GM08714 (cell line): ENCODE results near the gene YIF1A.
"Not testable (repeated sequence)": the region's sequence is repeated elsewhere in the genome, so short reads cannot be mapped to it uniquely, and the experiment has no call there.

Experiments used
- H3K4me3 ChIP-seq: fragments of 200-500 bp; sonication (Bioruptor generic); 2 replicates; pipeline ENCODE4 v1.5.1; 2014; ENCODE audit warnings: mild to moderate bottlenecking, low read length, inconsistent platforms
- ZNF274 ChIP-seq: IDR thresholded peaks from 2 replicates; pipeline ENCODE4 v1.6.1; 2012; ENCODE audit warnings: mild to moderate bottlenecking, low read depth, low read length

YIF1A gene

GRCh38 chr11:66267379-66268243 lies 21.3 kb downstream of the YIF1A start:
- no peak for TF ChIP-seq ZNF274
- peak overlapping the region; percentile 48; the same call in 1 of the 2 replicates for H3K4me3 ChIP-seq

- no peak for TF ChIP-seq ZNF274
- peak overlapping the region; percentile 31; the same call in 1 of the 2 replicates for H3K4me3 ChIP-seq
These were observed 21.9 kb downstream of the YIF1A start for GRCh38 chr11:66267039-66267378.

- no peak for TF ChIP-seq ZNF274
- H3K4me3 ChIP-seq = no peak overlapping the region
These were observed 22.4 kb downstream of the YIF1A start for GRCh38 chr11:66266378-66267038.

- no peak for TF ChIP-seq ZNF274
- no peak overlapping the region for H3K4me3 ChIP-seq
These were observed 23.2 kb downstream of the YIF1A start for GRCh38 chr11:66265531-66266377.

- H3K4me3 ChIP-seq = no peak overlapping the region
- no peak for TF ChIP-seq ZNF274
These were observed 24.0 kb downstream of the YIF1A start for GRCh38 chr11:66264914-66265313.

GRCh38 chr11:66264383-66264782 lies 24.6 kb downstream of the YIF1A start:
- H3K4me3 ChIP-seq = no peak overlapping the region
- no peak for TF ChIP-seq ZNF274

- H3K4me3 ChIP-seq = no peak overlapping the region
- TF ChIP-seq ZNF274 = no peak
These were observed 25.2 kb downstream of the YIF1A start for GRCh38 chr11:66263785-66264184.

- H3K4me3 ChIP-seq = no peak overlapping the region
- no peak for TF ChIP-seq ZNF274
These were observed 25.7 kb downstream of the YIF1A start for GRCh38 chr11:66263231-66263630.

GRCh38 chr11:66262696-66263095 lies 26.2 kb downstream of the YIF1A start:
- no peak for TF ChIP-seq ZNF274

GRCh38 chr11:66262191-66262590 lies 26.8 kb downstream of the YIF1A start:
- no peak for TF ChIP-seq ZNF274
- H3K4me3 ChIP-seq = no peak overlapping the region

More at GRCh38 chr11:66262696-66263095, 26.2 kb downstream of the YIF1A start:
- H3K4me3 ChIP-seq = no peak overlapping the region

GRCh38 chr11:66261578-66261977 lies 27.4 kb downstream of the YIF1A start:
- TF ChIP-seq ZNF274 = no peak
- H3K4me3 ChIP-seq = no peak overlapping the region

- no peak overlapping the region for H3K4me3 ChIP-seq
- TF ChIP-seq ZNF274 = no peak
These were observed 29.0 kb downstream of the YIF1A start for GRCh38 chr11:66259956-66260355.

- TF ChIP-seq ZNF274 = no peak
- no peak overlapping the region for H3K4me3 ChIP-seq
These were observed 29.7 kb downstream of the YIF1A start for GRCh38 chr11:66259225-66259624.

GRCh38 chr11:66258473-66258893 lies 30.5 kb downstream of the YIF1A start:
- peak overlapping the region; percentile 86 for H3K4me3 ChIP-seq
- no peak for TF ChIP-seq ZNF274

GRCh38 chr11:66253081-66253480 lies 35.9 kb downstream of the YIF1A start:
- H3K4me3 ChIP-seq = not testable (repeated sequence)
